HepG2 (cell line): ENCODE results near the gene MYH9. TPM values are rescaled to one million over a fixed set of nuclear protein-coding genes. Genes with fewer than 3 reads are reported as not detected.

Experiments
- ATAC-seq: fragments of 200-7000 bp; cut with Tn5 transposase; 3 replicates; pipeline ENCODE4 v1.9.1; 2020; ENCODE audit warnings: mild to moderate bottlenecking, moderate library complexity
- BruUV-seq: library from RNA; stranded (reverse); fragments of 400-500 nt; replicated peaks from 2 replicates; lab custom pipeline; 2021; lab: Mats Ljungman, UMichigan
- CTCF ChIA-PET: fragments of 300-600 bp; formaldehyde crosslinking; extraction: SDS; loops from one replicate; lab custom pipeline; 2021; ENCODE audit warnings: low total read pairs, inconsistent platforms, low intra/inter-chr PET ratio; lab: Yijun Ruan, JAX
- POLR2A ChIA-PET: fragments of 350-600 bp; sonication (Branson Sonifier 250); formaldehyde crosslinking; loops from one replicate; lab custom pipeline; 2020; ENCODE audit warnings: antibody characterized with exemption, inconsistent platforms; lab: Yijun Ruan, JAX
- DNase-seq: peaks from one replicate; pipeline ENCODE4 v3.0.0-alpha.2; 2015; ENCODE audit warnings: low spot score
- FAIRE-seq: peaks from 3 replicates; lab custom pipeline; 2011; peaks lifted over from hg19 to GRCh38; lab: Jason Lieb, UNC
- H2AFZ ChIP-seq: one replicate; pipeline ENCODE4 v1.6.1; 2011; ENCODE audit warnings: low read length, inconsistent platforms
- H3K27ac ChIP-seq: fragments of 300-600 bp; 3 replicates; pipeline ENCODE4 v1.8.0; 2011; ENCODE audit warnings: mixed run types, mild to moderate bottlenecking, mixed read lengths, low read length, inconsistent platforms; ENCODE audit not compliant: insufficient read depth; ENCODE audit errors: extremely low read length
- H3K27me3 ChIP-seq, 2 experiments: fragments of 200-600 bp in 1 of 2; 2 replicates in 1 of 2; 3 replicates in 1 of 2; pipeline versions ENCODE4 v1.6.0 to v1.8.0; 2011; ENCODE audit warnings: low read length in 2 of 2, mild to moderate bottlenecking in 2 of 2, moderate library complexity in 2 of 2, inconsistent platforms in 1 of 2; ENCODE audit not compliant: insufficient read depth in 2 of 2, control insufficient read depth in 1 of 2
- H3K36me3 ChIP-seq, 2 experiments: fragments of 200-600 bp in 1 of 2; replicated peaks in 1 of 2; 2 replicates in 1 of 2; 3 replicates in 1 of 2; pipeline versions ENCODE4 v1.5.1 to v1.8.0; 2011; ENCODE audit warnings: low read length in 2 of 2, inconsistent platforms in 1 of 2; ENCODE audit not compliant: insufficient read depth in 2 of 2, control insufficient read depth in 1 of 2
- H3K4me1 ChIP-seq: 2 replicates; pipeline ENCODE4 v1.5.1; 2012; ENCODE audit warnings: low read length, inconsistent platforms; ENCODE audit not compliant: insufficient read depth
- H3K4me2 ChIP-seq: 2 replicates; pipeline ENCODE4 v1.6.0; 2011; ENCODE audit warnings: low read depth, low read length, inconsistent platforms
- H3K4me3 ChIP-seq, 3 experiments: fragments of 200-600 bp in 1 of 3; sonication (generic), shearing (Covaris generic) in 1 of 3; replicated peaks in 1 of 3; 2 replicates each; pipeline ENCODE4 v1.5.1; 2011 to 2016; ENCODE audit warnings: low read length in 3 of 3, inconsistent platforms in 2 of 3, low read depth in 2 of 3, mild to moderate bottlenecking in 2 of 3, control low read depth in 1 of 3, mixed read lengths in 1 of 3; ENCODE audit not compliant: insufficient read depth in 1 of 3
- H3K79me2 ChIP-seq: one replicate; pipeline ENCODE4 v1.6.1; 2011; ENCODE audit warnings: low read length, inconsistent platforms; ENCODE audit not compliant: insufficient read depth
- H3K9ac ChIP-seq: 2 replicates; pipeline ENCODE4 v1.6.0; 2011; ENCODE audit warnings: mild to moderate bottlenecking, low read depth, low read length, inconsistent platforms; ENCODE audit not compliant: insufficient read depth
- H3K9me3 ChIP-seq: 2 replicates; pipeline ENCODE4 v1.5.1; 2012; ENCODE audit warnings: mild to moderate bottlenecking, low read length
- H4K20me1 ChIP-seq: 2 replicates; pipeline ENCODE4 v1.6.0; 2011; ENCODE audit warnings: inconsistent platforms, mild to moderate bottlenecking, low read length, moderate library complexity; ENCODE audit not compliant: insufficient read depth
- ARNT ChIP-seq: fragments of 450-650 bp; IDR thresholded peaks from 2 replicates; pipeline ENCODE4 v1.6.1; 2017
- CBX1 ChIP-seq: IDR thresholded peaks from one replicate; pipeline ENCODE4 v1.6.1; 2016; ENCODE audit warnings: antibody characterized with exemption, low read depth
- FOXA1 ChIP-seq, 2 experiments: fragments of 450-650 bp in 1 of 2; sonication (generic) in 1 of 2; formaldehyde crosslinking in 1 of 2; IDR thresholded peaks; 2 replicates each; pipeline versions ENCODE4 v1.4.0 to v1.6.1; 2016 to 2020; ENCODE audit warnings: missing genetic modification reagents in 1 of 2
- NFIC ChIP-seq: IDR thresholded peaks from 2 replicates; pipeline ENCODE4 v1.6.1; 2012; ENCODE audit warnings: mild to moderate bottlenecking, low read length, inconsistent platforms
- RFXAP ChIP-seq: sonication (generic); formaldehyde crosslinking; IDR thresholded peaks from 2 replicates; pipeline ENCODE4 v1.4.0; 2020; ENCODE audit warnings: missing genetic modification reagents, borderline replicate concordance
- RNF2 ChIP-seq: fragments of 450-650 bp; conservative IDR thresholded peaks from 2 replicates; pipeline ENCODE4 v1.6.1; 2016; ENCODE audit warnings: low read depth
- TEAD3 ChIP-seq: optimal IDR thresholded peaks from 2 replicates; pipeline ENCODE3; 2016; ENCODE audit warnings: borderline replicate concordance
- ZNF441 ChIP-seq: sonication (generic); formaldehyde crosslinking; IDR thresholded peaks from 2 replicates; pipeline ENCODE4 v1.7.0; 2021; ENCODE audit warnings: missing genetic modification reagents, borderline replicate concordance
- WGBS: methylation state at CpG from one replicate; pipeline ENCODE4 v1.1.6; 2017; ENCODE audit warnings: low lambda C conversion rate; 5-methylcytosine and 5-hydroxymethylcytosine counted together
- in situ Hi-C: cut with HindIII; loops from 2 replicates; pipeline ENCODE4 v1.10.0; 2017; ENCODE audit warnings: low pct_unique_long_range_greater_than_20kb; ENCODE audit not compliant: extremely low pct_ligation_motif_present
- intact Hi-C: fragments of 100-400 bp; cut with micrococcal nuclease; formaldehyde crosslinking; loops from one replicate; pipeline ENCODE4 v1.10.0; 2022; ENCODE audit not compliant: unreplicated experiment
- polyA plus RNA-seq, 8 experiments: library from polyadenylated mRNA; depleted of rRNA in 3 of 8; stranded (reverse) in 7 of 8; unstranded in 1 of 8; fragments of >200 nt; fragmentation: Illumina TruSeq in 4 of 8; extraction: Trizol in 4 of 8; gene quantifications; 2 replicates each; pipeline versions ENCODE4 v1.2.1 to v1.2.3, GENCODE V29; 2011 to 2016; ENCODE audit warnings: low read depth in 4 of 8, missing spikeins in 1 of 8, mixed read lengths in 1 of 8; ENCODE audit not compliant: insufficient read depth in 1 of 8
- total RNA-seq, 5 experiments: library from RNA; depleted of rRNA; stranded (reverse); fragments of >200 nt; fragmentation: Illumina TruSeq; extraction: Trizol; gene quantifications; 2 replicates each; pipeline ENCODE4 v1.2.3, GENCODE V29; 2016; ENCODE audit warnings: low read depth in 1 of 5
- TF ChIP-seq, protein P1 (sequence below): sonication (generic); formaldehyde crosslinking; IDR thresholded peaks from 2 replicates; pipeline ENCODE4 v1.4.0; 2020; ENCODE audit warnings: missing genetic modification reagents, borderline replicate concordance
- TF ChIP-seq, protein P2 (sequence below), 2 experiments: sonication (generic) in 1 of 2; formaldehyde crosslinking in 1 of 2; IDR thresholded peaks; 2 replicates each; pipeline versions ENCODE4 v1.5.1 to v1.6.1; 2011 to 2020; ENCODE audit warnings: borderline replicate concordance in 1 of 2, low read depth in 1 of 2, low read length in 1 of 2, mild to moderate bottlenecking in 1 of 2, missing genetic modification reagents in 1 of 2, moderate library complexity in 1 of 2

Gene MYH9
- total and polyA plus RNA-seq, 2 of the 13 experiments (the other 11 are each of a cell fraction or from before 2014, with no cell fraction given): 50.7 to 98.5 TPM

DNA sequence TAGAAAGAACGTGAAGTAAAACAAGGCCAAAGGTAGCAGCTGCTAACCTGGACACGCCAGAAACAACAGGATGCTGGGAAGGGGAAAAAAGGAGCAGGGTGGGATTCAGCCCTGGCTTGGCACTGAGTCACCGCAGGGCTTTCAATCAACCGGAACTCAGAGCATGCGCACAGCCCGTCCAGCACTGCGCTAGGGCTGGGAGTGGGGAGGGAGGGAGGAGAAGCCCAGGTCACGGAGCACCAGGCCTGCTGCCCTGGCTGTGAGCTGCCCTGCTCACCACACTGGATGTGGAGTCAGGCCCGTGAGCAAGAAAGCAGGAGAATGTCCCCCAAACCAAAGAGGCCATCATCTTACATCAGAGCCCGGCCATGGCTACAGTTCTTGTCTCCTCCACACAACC lies 83.3 kb downstream of the MYH9 start:
- ATAC-seq (no peak), FAIRE-seq (no peak), DNase-seq (no peak)
- Histone ChIP-seq H3K9me3 (no peaks in the 10 kb centered on the region), H3K36me3 (peaks cover 57 to 85% of the 10 kb centered on the region in 2 experiments), H3K4me1 (peaks cover 20% of the 10 kb centered on the region), H4K20me1 (0 out of 2 replicates have a peak, but pooled peaks cover 1% of the 10 kb centered on the region), H3K27me3 (no peaks in the 10 kb centered on the region), H2AFZ (no peak overlapping the region), H3K27ac (no peak overlapping the region), H3K9ac (no peak overlapping the region), H3K79me2 (no peaks in the 10 kb centered on the region), H3K4me2 (no peak overlapping the region), H3K4me3 (no peak overlapping the region)
- in situ Hi-C loops (loop anchor here (5.0 kb wide), 1 partner anchor 163 kb away; no protein-coding TSS in a partner anchor), intact Hi-C loops (no loop called here)
- WGBS: 96% methylated on average over 10 of the region's 10 CpGs
- ChIA-PET POLR2A (interaction anchor here (0.6 kb wide), 1 partner anchor 177 kb away, joined by 3 read pairs; the partner anchor contains the start of gene TXN2), CTCF (no interaction called here)
- TF ChIP-seq RFXAP (CRISPR knock-in tag) (no peak), FOXA1 (IDR thresholded peaks at IDR 0.05) (no peak), FOXA1 (CRISPR knock-in tag; IDR thresholded peaks at IDR 0.05) (no peak), ARNT (no peak), RNF2 (no peak), ZNF441 (CRISPR knock-in tag) (no peak), CBX1 (no peak), NFIC (no peak), TEAD3 (CRISPR knock-in tag) (no peak)
- TF ChIP-seq, protein P1, sequence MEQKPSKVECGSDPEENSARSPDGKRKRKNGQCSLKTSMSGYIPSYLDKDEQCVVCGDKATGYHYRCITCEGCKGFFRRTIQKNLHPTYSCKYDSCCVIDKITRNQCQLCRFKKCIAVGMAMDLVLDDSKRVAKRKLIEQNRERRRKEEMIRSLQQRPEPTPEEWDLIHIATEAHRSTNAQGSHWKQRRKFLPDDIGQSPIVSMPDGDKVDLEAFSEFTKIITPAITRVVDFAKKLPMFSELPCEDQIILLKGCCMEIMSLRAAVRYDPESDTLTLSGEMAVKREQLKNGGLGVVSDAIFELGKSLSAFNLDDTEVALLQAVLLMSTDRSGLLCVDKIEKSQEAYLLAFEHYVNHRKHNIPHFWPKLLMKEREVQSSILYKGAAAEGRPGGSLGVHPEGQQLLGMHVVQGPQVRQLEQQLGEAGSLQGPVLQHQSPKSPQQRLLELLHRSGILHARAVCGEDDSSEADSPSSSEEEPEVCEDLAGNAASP (CRISPR knock-in tag): no peak
- TF ChIP-seq, protein P2, sequence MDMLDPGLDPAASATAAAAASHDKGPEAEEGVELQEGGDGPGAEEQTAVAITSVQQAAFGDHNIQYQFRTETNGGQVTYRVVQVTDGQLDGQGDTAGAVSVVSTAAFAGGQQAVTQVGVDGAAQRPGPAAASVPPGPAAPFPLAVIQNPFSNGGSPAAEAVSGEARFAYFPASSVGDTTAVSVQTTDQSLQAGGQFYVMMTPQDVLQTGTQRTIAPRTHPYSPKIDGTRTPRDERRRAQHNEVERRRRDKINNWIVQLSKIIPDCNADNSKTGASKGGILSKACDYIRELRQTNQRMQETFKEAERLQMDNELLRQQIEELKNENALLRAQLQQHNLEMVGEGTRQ (IDR thresholded peaks at IDR 0.05; ENCODE audit: low read depth, low read length): no peak
- TF ChIP-seq, protein P2 (CRISPR knock-in tag; IDR thresholded peaks at IDR 0.05; ENCODE audit: borderline replicate concordance): no peak
- BruUV-seq: no TSS peak
